Type B pancreatic cell (in vitro differentiated cells): Measurements from ENCODE around the gene SPOUT1. TPM values are rescaled to one million over a fixed set of nuclear protein-coding genes. Genes with fewer than 3 reads are reported as not detected.
"Not testable (repeated sequence)": the region's sequence is repeated elsewhere in the genome, so short reads cannot be mapped to it uniquely, and the experiment has no call there.

Experiments used
- DNase-seq: peaks from one replicate; pipeline ENCODE4 v3.0.0; 2021; ENCODE audit warnings: mixed read lengths; ENCODE audit not compliant: unreplicated experiment; ENCODE audit errors: extremely low spot score
- H3K27ac Mint-ChIP-seq: 2 replicates; pipeline ENCODE4 v1.8.0; 2021; ENCODE audit warnings: mild to moderate bottlenecking, mixed read lengths
- H3K27me3 Mint-ChIP-seq: 2 replicates; pipeline ENCODE4 v1.8.0; 2021; ENCODE audit warnings: mixed read lengths
- H3K36me3 Mint-ChIP-seq: 2 replicates; pipeline ENCODE4 v1.8.0; 2021; ENCODE audit warnings: mixed read lengths
- H3K4me1 Mint-ChIP-seq: one replicate; pipeline ENCODE4 v1.8.0; 2021; ENCODE audit warnings: mixed read lengths; ENCODE audit not compliant: unreplicated experiment
- H3K4me3 Mint-ChIP-seq: 2 replicates; pipeline ENCODE4 v1.8.0; 2021; ENCODE audit warnings: mild to moderate bottlenecking, mixed read lengths
- H3K9me3 Mint-ChIP-seq: 2 replicates; pipeline ENCODE4 v1.8.0; 2021; ENCODE audit warnings: mixed read lengths
- total RNA-seq: library from RNA; stranded (reverse); gene quantifications from 2 replicates; pipeline ENCODE4 v1.2.1, GENCODE V29; 2021; ENCODE audit warnings: low replicate concordance
- TF ChIP-seq, protein P1 (sequence below): fragments of 200-600 bp; sonication (generic); conservative IDR thresholded peaks from 2 replicates; pipeline ENCODE4 v1.5.0; 2021; ENCODE audit warnings: antibody characterized with exemption, mild to moderate bottlenecking

The SPOUT1 gene
- total RNA-seq, 1 donor from 2014 or later, result 53.4 TPM

DNA sequence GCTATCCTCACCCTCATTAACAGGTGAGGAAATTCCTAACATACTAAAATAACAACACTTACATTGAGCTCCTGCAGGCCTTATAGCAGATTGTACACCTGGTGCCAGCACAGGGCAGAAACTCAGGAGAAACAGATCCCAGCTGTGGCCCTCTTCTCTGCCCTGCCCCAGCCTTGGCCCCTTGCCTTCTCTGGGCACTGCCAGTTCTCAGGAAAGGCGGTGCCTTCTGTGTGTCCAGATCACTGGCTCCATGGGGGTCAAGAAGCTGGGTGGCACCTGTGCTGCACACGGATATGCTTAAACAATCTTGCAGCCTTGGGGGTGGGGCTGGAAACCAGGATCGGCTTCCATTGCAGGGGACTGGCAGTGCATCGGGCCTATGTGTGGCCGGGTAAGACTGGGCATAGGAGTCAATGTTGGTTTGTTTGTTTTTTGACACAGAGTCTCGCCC is 32.8 kb upstream of the SPOUT1 start:
- no peak for DNase-seq
- H3K4me1 Mint-ChIP-seq, result peaks cover 5% of the 10 kb centered on the region
- TF ChIP-seq, protein P1, sequence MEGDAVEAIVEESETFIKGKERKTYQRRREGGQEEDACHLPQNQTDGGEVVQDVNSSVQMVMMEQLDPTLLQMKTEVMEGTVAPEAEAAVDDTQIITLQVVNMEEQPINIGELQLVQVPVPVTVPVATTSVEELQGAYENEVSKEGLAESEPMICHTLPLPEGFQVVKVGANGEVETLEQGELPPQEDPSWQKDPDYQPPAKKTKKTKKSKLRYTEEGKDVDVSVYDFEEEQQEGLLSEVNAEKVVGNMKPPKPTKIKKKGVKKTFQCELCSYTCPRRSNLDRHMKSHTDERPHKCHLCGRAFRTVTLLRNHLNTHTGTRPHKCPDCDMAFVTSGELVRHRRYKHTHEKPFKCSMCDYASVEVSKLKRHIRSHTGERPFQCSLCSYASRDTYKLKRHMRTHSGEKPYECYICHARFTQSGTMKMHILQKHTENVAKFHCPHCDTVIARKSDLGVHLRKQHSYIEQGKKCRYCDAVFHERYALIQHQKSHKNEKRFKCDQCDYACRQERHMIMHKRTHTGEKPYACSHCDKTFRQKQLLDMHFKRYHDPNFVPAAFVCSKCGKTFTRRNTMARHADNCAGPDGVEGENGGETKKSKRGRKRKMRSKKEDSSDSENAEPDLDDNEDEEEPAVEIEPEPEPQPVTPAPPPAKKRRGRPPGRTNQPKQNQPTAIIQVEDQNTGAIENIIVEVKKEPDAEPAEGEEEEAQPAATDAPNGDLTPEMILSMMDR, result no peak
- no peak overlapping the region for H3K27ac Mint-ChIP-seq
- H3K9me3 Mint-ChIP-seq, result no peaks in the 10 kb centered on the region
- no peaks in the 10 kb centered on the region for H3K27me3 Mint-ChIP-seq
- no peak overlapping the region for H3K4me3 Mint-ChIP-seq
- H3K36me3 Mint-ChIP-seq, result no peaks in the 10 kb centered on the region

DNA sequence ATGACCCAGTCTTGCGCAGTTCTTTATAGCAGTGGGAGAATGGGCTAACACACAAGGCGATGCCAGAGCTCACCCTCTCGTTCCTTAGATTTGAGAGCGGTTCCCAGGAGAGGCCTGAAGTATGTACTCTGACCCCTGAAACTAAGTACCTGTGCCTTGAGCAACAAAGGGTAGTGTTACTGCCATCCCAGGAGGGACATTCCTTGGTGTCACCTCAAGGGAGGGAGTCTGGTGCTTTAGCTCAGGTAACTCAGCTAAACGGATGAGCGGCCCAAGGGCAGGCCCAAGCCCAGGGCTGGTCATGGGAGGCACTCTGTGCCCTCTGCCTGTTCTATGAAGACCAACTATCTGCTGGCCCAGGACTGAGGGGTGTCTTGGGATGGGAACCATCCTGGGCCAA is 31.9 kb upstream of the SPOUT1 start:
- H3K27me3 Mint-ChIP-seq, result no peaks in the 10 kb centered on the region
- H3K36me3 Mint-ChIP-seq, result no peaks in the 10 kb centered on the region
- H3K4me1 Mint-ChIP-seq, result peaks cover 5% of the 10 kb centered on the region
- H3K27ac Mint-ChIP-seq, result no peak overlapping the region
- TF ChIP-seq, protein P1, result no peak
- no peak for DNase-seq
- no peak overlapping the region for H3K4me3 Mint-ChIP-seq
- H3K9me3 Mint-ChIP-seq, result no peaks in the 10 kb centered on the region

DNA sequence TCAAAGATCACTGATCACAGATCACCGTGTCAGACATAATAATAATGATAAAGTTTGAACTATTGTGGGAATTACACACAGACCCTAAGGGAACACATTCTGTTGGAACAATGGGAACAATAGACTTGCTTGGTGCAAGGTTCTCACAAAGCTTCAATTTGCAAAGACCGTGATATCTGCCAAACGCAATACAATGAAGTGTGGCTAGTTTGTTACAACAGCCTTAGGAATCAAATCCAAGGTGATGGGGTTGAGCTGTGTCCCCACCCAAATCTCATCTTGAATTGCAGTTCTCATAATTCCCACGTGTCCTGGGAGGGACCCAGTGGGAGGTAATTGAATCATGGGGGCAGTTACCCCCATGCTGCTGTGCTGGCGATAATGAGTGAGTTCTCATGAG is 31.3 kb upstream of the SPOUT1 start:
- H3K4me3 Mint-ChIP-seq, result no peak overlapping the region
- H3K27ac Mint-ChIP-seq, result peak overlapping the region; percentile 76
- H3K9me3 Mint-ChIP-seq, result no peaks in the 10 kb centered on the region
- no peaks in the 10 kb centered on the region for H3K36me3 Mint-ChIP-seq
- peaks cover 5% of the 10 kb centered on the region for H3K4me1 Mint-ChIP-seq
- no peaks in the 10 kb centered on the region for H3K27me3 Mint-ChIP-seq
- TF ChIP-seq, protein P1, result no peak
- no peak for DNase-seq

DNA sequence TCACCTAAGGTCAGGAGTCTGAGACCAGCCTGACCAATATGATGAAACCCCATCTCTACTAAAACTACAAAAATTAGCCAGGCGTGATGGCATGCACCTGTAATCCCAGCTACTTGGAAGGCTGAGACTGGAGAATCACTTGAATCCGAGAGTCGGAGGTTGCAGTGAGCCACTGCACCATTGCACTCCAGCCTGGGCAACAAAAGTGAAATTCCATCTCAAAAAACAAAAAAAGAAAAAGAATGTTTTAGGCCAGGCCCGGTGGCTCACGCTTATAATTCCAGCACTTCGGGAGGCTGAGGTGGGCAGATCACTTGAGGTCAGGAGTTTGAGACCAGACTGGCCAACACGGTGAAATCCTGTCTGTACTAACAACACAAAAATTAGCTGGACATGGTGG is 28.9 kb upstream of the SPOUT1 start:
- not testable (repeated sequence) for DNase-seq, H3K4me3 Mint-ChIP-seq, H3K4me1 Mint-ChIP-seq, H3K36me3 Mint-ChIP-seq, H3K27me3 Mint-ChIP-seq, H3K27ac Mint-ChIP-seq, H3K9me3 Mint-ChIP-seq

DNA sequence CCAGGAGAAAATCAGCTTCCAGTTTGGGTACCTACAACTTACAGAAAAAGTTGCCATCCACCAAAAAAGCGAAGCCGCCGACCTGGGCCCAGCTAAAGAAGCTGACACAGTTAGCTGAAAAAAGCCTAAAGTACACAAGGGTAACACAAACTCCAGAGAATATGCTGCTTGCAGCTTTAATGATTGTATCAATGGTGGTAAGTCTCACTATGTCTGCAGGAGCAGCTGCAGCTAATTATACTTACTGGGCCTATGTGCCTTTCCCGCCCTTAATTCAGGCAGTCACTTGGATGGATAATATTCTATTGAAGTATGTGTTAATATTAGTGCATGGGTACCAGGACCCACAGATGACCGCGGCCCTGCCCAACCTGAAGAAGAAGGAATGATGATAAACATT is 24.9 kb upstream of the SPOUT1 start:
- not testable (repeated sequence) for DNase-seq, H3K4me3 Mint-ChIP-seq, H3K36me3 Mint-ChIP-seq, H3K4me1 Mint-ChIP-seq, H3K27ac Mint-ChIP-seq, H3K9me3 Mint-ChIP-seq, H3K27me3 Mint-ChIP-seq

DNA sequence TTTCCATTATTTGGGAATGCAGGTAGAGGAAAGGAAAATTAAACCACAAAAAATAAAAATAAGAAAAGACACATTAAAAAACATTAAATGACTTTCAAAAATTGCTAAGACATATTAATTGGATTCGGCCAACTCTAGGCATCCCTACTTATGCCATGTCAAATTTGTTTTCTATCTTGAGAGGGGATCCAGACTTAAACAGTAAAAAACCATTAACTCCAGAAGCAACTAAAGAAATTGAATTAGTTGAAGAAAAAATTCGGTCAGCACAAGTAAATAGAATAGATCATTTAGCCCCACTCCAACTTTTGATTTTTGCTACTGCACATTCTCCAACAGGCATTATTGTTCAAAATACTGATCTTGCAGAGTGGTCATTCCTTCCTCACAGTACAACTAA is 23.1 kb upstream of the SPOUT1 start:
- H3K27ac Mint-ChIP-seq, H3K4me1 Mint-ChIP-seq, DNase-seq, H3K9me3 Mint-ChIP-seq, H3K4me3 Mint-ChIP-seq, H3K27me3 Mint-ChIP-seq, H3K36me3 Mint-ChIP-seq: not testable (repeated sequence)

DNA sequence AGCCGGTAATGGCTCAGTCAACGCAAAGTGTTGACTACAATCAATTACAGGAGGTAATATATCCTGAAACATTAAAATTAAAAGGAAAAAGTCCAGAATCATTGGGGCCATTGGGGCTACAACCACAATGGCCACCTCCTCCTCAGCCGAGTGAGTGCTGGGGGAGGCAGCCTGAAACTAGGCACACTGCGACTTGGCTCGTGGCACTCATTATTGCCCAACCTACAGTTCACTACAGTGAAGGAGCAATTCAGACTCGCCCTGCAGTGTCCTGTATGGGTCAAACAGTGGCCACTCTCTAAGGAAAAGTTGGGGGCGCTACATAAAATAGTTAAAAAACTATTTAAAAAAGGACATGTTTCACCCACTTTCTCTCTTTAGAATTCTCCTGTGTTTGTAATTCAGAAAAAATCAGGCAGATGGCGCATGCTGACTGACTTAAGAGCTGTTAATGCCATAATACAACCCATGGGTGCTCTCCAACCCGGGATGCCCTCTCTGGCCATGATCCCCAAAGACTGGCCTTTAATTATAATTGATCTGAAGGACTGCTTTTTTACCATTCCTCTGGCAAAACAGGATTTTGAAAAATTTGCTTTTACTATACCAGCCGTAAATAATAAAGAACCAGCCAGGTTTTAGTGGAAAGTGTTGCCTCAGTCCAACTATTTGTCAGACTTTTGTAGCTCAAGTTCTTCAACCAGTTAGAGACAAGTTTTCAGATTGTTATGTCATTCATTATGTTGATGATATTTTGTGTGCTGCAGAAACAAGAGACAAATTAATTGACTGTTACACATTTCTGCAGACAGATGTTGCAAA is 22.4 kb upstream of the SPOUT1 start:
- TF ChIP-seq, protein P1, result peak; percentile 71
- not testable (repeated sequence) for H3K4me1 Mint-ChIP-seq, H3K4me3 Mint-ChIP-seq, H3K27me3 Mint-ChIP-seq, H3K27ac Mint-ChIP-seq, H3K36me3 Mint-ChIP-seq, H3K9me3 Mint-ChIP-seq, DNase-seq

DNA sequence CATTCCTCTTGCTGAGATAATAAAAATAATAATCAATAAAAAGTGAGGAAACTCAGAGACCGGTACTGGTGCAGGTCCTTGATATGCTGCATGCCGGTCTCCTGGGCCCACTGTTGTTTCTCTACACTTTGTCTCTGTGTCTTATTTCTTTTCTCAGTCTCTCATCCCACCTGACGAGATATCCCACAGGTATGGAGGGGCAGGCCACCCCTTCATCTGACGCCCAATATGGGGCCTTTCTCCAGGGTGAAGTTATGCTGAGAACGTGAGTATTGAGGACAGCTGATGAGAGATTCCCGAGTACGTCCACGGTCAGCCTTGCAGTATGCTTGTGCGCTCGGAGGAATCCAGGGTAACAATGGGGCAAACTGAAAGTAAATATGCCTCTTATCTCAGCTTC is 21.4 kb upstream of the SPOUT1 start:
- DNase-seq, H3K4me1 Mint-ChIP-seq, H3K9me3 Mint-ChIP-seq, H3K27me3 Mint-ChIP-seq, H3K27ac Mint-ChIP-seq, H3K36me3 Mint-ChIP-seq, H3K4me3 Mint-ChIP-seq: not testable (repeated sequence)
